Body of pancreas (tissue), 4 donors: ENCODE measurements around the gene CRHR2.
"Not testable (repeated sequence)": the region's sequence is repeated elsewhere in the genome, so short reads cannot be mapped to it uniquely, and the experiment has no call there.

ENCODE experiments used
- CTCF ChIP-seq, 7 experiments: fragments of 450-650 bp in 4 of 7; fragments of 200-600 bp in 3 of 7; sonication (generic) in 3 of 7; IDR thresholded peaks; one replicate each; pipeline ENCODE4 v1.5.1; 2016 to 2019; ENCODE audit warnings: antibody characterized with exemption in 7 of 7
- POLR2A ChIP-seq, 3 donors: fragments of 450-650 bp; IDR thresholded peaks; one replicate each; pipeline ENCODE4 v1.6.1; 2016; ENCODE audit warnings: antibody characterized with exemption in 3 of 3, mild to moderate bottlenecking in 2 of 3

DNA sequence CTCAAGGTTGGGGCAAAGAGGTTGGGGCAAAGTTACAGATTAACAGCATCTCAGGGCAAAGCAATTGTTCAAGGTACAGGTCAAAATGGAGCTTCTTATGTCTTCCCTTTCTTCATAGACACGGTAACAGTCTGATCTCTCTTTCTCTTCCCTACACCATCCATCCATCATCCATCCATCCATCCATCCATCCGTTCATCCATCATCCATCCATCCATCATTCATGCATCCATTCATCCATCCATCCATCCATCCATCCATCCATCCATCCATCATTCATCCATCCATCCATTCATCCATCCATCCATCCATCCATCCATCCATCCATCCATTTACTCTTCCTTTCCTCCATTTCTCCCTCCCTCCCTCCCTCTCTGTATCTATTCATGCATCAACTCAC lies 37.2 kb upstream of the CRHR2 start:
- TF ChIP-seq CTCF, POLR2A (IDR thresholded peaks at IDR 0.05): not testable (repeated sequence)
